Fibroblast of peridontal ligament (primary cell): ENCODE results near the gene UXS1.
A peak's percentile ranks its signal among the peaks of the same experiment; 100 is the strongest.

Experiments used
- DNase-seq: peaks from one replicate; pipeline ENCODE4 v3.0.0-alpha.2; 2010; ENCODE audit errors: extremely low read depth

Gene UXS1

DNA sequence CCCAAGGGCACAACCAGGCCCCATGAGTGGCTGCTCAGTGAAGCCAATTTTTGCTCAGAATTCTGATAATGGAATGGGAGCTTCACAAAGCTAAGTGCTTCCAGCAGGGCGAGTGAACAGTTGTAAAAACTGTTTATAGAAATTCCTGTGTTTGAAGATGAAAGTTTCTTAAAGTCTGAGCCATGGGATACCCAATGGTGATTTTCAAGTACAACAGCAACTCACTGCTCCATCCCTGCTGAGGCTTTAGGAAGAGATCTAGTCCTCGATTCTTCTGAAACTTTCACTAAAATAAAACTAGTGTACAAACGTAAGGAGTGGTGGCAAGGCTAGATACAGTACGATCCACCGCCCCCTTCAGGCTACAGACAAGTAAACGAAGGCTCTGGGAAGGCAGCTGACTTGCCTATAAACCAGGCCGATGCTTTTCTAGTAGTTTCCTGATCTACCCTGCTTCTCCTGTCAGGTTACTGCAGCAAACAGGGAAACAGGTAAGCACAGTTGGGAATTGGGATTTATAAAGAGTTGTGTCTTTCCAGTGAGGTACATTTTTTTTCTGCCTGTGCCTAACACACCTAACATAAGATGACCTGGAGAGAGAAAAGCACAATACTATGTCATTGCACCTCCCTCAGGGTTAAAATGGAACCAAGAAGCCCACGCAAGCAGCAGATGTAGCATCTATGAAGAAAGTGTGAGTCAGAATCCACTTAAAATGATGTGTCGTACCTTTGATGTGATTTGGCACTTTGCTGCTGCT, 108.7 kb downstream of the UXS1 start:
- DNase-seq, result peak; percentile 50

DNA sequence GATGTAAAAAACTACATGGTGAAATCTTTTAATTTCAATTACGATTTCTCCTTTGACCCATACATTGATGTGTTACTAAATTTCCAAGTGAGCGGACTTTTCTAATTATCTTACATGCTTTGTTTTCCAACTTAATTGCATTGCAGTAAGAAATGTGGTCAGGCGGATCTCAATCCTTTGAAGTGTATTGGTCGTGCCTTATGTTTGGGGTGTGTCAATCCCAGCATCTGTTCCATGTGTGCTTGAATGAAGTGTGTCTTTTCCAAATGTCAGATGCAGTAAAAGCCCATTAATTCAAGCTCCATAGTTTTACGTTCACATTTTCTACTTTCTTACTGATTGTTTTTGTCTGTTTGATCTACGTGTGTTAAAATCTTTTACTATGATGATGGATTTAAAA, 113.1 kb downstream of the UXS1 start:
- DNase-seq, result no peak

DNA sequence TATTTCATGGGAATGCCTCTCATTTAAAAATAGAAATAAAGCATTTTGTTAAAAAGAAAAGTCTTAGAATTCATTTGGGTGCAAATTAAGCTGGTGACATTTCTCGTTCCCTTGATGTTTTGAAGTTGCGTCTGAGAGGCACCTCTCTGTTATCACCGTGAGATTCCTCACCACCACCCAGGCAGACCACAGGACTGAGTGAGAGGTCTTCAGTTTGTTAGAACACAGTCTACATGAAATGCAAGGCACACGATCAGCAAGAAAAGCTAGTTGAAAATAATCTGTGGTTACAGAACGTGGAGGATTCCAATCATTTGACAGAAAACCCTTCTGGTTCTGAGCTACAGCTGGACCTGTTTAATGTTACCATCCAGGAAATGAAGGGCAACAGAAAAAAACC, 116.0 kb downstream of the UXS1 start:
- DNase-seq, result no peak

DNA sequence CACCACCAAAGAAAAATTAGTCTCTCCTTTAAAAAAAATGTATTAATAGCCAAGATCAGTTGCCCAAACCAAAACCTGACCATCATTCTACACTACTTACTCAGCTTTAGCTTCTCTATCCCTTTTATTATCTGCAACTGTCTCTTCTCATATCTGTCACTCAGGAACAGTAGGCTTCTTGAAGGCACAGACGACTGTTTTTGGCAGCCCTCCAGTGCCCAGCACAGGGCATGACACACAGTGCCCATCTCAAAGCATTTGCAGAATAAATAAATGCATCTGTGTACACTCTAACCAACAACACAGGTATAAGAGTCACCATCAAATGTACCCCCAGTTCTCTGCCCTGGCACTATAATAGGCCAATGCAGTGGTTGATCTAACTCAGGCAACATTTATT, 117.2 kb downstream of the UXS1 start:
- DNase-seq, result no peak

DNA sequence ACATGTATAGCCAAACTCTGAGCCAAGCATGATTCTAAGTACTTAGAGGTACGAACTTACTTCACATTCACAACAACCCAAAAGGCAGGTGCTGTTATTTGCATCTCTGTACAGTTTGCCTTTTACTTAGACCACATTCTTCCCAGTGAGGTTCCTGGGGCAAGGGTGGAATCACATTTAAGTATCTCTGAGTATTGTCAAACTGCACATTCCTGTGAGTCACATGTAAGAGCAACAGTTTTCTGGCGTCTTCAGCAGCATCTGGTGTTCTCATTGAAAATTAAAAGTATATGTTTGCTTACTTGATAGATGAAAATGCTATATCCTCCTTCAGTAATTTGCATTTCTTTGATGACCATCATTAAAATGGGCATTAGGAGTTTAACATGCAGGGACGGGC, 119.1 kb downstream of the UXS1 start:
- DNase-seq, result no peak

DNA sequence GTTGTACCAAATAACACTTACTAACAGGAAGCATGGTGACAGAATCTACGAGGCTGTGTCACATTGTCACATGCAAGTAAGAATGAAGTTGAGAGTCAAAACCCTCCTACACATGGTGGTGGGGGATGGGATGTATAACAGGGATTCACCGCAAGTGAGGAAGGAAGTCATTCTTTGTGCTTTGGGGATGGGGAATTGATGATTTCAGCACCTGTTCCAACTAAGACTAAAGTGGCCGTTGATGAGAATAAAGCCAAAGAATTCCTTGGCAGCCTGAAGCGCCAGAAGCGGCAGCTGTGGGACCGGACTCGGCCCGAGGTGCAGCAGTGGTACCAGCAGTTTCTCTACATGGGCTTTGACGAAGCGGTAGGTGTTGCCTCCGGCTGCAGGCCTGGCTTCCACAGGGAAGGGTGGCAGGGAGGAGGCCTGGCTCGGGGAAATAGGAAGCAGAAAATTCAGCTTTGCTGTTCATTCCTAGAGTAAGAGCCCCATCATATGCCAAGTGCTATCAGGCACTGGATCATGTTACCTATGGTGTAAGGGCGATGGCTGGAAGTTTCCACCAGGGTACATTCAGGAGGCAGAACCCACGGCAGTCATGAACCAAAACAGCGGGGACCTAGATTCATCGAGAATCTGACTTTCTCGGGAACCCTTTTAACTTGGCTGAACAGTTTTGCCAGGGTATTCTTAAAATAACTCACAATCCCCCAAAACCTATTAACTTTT, 120.3 kb downstream of the UXS1 start:
- no peak for DNase-seq

DNA sequence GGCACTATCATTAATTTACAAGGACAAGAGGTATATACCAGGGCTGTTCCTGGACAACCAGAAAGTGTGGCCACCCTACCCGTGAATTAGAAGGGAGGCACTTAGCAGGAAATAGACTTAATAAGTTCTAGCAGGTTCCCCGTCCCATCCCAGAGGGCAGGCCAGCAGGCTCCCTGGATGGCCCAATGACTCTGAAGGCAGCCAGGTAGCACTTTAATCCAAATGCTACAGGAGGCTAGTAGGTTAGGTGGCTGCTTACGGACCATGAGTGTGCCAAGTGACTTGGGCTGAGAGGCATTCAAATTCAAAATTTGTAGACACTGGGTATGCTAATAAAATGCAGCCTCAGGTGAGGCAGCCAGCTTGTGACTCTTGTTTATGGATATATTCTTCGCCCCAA, 123.9 kb downstream of the UXS1 start:
- DNase-seq, result no peak

DNA sequence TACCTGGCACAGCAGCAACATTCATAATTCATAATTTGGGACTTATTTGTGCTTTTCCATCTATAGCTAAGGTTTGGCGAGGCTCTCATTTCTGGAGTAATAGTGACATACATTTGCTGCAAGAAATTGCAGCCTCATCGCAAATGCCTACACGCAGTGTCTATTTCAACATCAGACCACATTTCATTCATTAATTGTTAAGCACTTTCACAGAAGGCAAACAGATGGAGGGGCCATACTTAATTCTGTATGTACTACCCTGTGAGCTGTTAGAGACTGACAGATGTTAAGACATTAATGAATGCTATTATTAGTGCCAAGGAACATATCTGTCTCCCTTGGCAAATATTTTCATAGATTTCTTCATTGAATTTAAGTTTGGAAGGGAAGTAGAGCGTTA, 125.7 kb downstream of the UXS1 start:
- DNase-seq, result no peak

DNA sequence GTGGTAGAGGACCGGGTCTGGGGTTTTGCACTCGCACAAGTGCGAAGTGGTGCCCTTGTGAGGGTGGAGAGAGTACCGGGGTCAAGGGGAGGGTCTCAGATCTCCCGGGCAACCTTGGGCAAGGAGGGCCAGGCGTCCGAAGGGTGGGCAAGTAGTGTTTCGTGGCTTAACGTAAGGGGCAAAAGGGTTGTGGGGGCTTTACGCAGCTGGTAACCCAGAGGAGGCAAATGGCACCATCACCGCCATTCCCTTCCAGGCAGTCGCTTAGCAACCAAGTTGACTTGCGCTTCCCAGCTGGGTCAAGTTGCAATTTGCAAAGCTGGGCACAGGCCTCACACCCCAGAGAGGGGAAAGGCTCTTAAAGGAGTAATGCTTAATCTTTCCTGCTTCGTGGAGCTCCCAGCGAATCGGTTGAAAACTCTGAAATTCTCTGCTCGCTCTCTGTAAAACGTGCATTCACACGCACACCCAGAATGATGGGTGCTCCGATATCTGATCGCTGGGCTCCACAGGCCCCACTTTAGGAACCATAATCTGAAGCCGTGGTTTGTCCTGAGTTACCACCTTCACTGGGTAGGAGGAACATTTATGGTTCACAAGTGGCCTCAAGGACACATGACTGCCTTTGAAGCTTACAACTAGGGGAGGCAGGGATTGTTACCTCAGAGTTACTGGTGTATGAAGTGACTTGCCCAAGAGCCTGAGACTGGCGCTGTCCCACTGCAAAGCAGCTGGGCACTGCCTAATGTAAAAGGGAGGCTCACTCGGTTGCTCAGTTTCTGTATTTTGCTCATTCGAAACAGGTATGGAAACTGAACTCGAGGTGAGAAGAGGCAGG, 127.9 kb downstream of the UXS1 start:
- no peak for DNase-seq

DNA sequence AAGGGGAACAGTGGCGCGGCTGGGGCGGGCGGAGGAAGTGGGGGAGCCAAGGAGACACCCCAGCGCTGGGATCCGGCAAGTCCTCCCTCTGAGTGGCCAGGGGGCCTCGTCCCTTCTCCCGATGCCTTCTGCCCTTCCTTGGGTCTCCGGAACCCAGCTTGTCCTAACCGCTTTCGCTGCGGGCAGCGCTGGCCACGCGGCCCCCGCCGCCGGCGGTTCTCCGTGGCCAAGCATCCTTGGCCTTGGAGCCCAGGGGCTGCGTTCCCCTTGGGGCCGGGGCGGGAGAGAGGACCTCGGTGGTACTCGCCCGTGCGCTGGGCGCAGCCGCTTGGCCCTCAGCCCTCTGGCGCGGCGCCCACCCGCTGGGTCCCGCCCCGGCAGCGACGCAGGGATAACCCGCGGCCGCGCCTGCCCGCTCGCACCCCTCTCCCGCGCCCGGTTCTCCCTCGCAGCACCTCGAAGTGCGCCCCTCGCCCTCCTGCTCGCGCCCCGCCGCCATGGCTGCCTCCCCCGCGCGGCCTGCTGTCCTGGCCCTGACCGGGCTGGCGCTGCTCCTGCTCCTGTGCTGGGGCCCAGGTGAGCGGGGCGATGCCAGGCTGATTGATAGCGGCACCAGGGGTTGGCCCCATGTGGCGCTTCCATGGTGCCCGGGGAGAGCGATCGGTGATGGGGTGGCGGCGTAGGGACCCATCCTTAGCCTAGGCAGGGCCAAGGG, 128.7 kb downstream of the UXS1 start:
- DNase-seq, result no peak

DNA sequence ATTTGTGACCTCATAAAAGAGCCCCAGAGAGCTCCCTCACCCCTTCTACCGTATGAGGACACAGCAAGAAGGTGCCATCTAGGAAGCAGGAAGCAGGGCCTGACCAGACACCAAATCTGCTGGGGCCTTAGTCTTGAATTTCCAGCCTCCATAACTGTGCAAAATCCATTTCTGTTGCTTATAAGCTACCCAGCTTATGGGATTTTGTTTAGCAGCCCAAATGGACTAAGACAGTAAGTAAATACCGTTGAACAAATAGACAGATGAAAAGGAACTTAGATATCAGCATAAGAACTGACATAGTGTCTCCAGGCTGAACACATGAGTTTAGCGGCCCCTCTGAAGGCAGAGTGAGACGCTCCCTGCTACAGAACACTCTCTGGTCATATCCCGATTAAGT, 130.9 kb downstream of the UXS1 start:
- no peak for DNase-seq

DNA sequence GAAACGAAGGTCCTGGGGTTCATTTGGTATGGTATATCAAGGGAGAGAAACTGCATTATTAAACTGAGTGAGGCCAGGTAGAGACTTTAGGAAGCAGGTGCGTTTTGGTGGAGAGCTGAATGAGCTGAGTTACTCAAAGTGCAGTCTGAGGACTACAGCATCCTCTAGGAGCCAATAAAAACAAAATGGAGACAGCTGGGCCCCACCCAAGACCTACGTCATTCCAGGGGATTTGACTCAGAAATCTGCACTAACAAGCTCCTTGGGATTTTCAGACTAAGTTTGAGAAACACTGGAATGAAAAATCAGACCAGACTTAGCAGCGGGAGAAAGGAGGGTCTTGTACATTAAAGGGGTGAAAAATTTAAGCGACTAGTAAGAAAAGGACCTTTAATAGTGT, 131.5 kb downstream of the UXS1 start:
- no peak for DNase-seq

DNA sequence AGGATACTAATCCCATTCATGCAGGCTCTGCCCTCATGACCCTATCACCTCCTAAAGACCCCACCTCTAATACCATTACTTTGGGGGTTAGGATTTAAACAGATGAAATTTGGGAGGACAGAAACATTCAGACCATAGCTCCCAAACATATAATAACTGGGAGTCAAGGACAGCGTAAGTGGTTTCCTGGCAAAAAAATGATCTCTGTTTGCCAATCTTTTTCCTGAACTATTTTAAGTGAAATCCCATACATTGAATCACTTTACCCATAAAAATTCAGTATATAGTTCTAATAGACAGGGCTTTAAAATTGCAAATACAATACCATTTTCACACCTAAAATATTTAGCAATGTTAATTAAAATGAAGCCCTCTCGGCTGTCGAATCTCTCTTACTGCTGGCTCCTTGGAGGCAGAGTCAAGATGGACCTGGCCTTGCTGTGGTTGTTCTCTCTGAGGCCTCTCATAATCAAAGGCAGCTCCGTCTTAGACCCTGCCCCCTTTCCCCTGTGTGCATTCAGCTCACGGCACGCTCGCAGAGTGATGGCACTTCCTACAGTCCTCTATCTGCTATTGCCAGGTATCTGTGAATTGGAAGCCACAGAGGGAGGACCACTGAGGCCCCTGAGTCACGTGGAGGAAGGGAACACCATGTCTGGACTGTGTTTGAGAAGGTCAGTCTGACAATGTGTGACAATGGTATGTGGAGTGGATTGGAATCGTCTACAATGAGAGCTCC, 132.3 kb downstream of the UXS1 start:
- DNase-seq, result no peak

DNA sequence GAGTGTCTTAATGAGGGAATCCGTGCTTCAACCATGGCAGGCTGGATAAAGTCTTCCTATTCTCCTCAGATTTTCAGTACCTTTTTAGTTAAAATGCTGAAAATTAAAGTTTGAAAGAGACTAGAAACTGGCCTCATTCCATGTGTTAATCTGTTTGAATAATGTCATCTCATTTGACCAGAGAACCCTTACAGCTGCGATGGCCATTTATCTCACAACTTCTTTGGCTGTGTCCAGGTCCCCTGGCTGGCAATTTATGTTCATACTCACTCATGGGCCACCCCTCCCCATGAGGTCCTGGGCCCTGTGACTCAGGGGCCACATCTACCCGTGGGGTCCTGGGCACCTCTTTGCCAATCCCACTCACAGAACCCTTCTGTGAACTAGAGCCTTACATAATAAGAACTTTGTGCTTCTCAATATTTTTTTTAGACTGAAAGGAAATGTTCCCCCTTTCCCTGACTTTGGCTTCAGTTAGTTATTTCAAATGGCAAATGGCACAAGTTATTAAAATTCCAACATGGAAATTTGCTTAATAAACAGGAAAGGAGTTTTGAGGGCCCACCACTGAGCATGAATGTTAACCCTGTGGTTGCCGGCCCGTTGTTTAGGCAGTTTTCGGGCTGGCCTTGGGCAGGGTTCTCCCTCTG, 134.6 kb downstream of the UXS1 start:
- no peak for DNase-seq

DNA sequence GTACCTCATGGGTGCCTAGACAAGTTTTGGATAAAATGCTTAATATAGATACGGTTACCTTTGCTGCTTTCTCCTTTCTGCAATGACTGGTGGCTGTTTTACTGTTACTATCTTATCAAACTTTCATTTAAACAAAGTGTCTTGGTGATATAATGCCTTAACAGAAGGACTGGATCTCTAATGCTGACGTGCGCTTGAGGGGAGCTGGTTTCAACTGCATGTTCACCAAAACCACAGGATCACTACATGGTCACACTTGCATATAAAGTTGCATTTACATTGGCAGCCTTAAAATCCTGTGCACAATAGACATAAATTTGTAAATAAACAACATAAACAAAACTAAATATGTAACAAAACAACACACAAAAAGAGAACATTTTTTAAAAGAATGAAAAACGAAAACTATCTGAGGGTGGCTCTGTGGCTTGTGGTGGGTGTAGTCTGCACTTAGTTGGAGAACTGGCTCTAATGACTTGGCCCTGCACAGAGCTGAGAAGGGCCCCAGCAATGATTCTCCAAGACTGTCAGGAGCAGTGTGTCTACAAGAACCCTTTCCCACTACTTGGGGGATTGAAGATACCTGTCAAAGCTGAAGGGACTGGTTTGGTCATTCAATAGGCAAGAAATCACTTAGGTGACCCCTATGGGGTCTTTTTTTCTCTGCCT, 135.5 kb downstream of the UXS1 start:
- no peak for DNase-seq

DNA sequence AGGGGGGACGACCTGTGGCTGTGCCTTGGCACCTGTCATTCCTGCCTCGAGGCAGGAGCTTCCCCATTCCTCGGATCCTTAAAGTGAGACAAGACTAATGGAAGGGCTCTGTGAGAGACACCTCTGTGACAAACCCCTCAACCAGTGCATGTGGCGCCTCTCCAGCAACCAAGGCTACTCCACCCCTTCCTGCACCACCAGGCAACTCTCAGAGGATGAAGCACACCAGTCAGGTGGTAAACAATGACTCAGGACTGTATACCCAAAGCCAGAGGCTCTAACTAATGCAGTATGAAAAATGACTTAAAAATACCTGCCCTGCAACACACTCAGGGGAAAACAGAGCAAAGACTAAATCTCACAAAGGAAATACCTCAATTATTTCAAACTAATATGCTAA, 136.9 kb downstream of the UXS1 start:
- DNase-seq, result no peak

DNA sequence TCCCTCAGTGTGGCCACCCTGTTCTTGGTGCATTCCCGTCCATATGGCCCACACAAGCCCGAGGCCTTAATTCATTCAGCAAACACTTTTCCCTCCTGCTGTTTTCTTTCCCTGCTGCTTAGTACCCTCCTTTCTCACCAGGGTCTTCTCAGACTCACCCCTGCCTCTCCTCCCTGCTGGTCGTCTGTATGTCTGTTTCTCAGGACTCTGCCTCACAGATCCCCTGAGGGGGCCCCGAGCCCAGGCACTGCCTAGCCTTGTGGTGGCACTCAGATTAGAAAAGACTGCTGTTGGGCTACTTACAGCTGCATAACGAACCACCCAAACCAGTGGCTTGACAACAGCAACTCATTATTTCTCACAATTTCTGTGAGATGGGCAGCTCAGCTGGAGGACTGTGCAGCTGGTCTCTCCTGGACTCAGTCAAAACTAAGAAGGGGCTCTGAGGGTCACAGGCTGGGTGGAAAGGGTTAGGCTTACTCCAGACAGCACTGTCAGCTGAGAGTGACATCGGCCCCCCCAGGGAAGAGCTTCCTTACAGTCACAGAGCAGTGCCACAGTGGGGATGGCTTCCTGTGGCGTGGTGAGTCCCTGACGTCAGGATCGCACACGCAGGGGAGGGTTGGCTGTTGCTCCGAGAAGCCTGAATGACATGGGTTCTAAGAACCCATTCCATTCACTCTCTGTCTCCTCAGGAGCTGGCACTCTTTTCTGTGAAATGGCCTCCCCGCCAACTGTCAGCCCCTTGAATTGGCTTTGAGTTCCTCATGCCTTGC, 139.0 kb downstream of the UXS1 start:
- no peak for DNase-seq

DNA sequence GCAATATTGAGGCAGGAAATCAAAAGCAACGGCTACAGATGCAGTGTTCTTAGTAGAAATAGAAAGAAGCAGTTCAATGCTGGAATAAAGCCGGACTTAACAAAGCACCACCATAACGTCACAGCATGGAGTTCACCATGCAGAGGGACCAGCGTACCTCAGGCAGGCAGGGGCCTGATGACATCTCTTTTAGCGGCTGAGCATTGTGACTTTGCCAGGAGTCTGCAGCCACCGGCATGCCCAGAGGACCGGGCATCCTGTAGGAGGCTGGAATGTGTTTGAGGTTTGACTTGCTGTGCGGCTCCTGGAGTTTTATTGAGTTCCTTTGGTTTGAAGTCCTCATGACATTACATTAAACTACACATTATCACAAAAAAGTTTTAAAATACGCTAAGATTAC, 139.8 kb downstream of the UXS1 start:
- DNase-seq, result no peak

DNA sequence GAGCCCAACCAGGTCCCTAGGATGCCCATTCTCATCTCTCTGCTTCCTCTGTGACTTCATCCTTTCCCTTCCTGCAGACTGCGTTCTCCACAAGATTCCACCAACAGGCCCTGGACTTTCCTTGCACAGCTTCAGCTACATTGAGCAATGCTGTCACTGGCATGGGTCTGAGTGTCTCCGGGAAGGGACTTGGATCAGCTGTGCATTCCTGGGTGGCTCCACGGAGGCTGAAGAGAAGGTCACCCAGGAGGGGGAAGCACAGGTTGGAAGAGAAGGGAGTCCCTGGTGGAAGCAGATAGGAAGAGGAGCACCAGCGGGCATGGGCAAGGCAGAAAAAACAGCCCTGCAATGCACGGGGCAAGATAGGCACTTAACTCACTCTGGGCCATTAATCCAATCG, 140.5 kb downstream of the UXS1 start:
- no peak for DNase-seq
